ENCODE measurements around the gene BRCA1.
"Not testable (repeated sequence)": the region's sequence is repeated elsewhere in the genome, so short reads cannot be mapped to it uniquely, and the experiment has no call there.

Gene BRCA1

DNA sequence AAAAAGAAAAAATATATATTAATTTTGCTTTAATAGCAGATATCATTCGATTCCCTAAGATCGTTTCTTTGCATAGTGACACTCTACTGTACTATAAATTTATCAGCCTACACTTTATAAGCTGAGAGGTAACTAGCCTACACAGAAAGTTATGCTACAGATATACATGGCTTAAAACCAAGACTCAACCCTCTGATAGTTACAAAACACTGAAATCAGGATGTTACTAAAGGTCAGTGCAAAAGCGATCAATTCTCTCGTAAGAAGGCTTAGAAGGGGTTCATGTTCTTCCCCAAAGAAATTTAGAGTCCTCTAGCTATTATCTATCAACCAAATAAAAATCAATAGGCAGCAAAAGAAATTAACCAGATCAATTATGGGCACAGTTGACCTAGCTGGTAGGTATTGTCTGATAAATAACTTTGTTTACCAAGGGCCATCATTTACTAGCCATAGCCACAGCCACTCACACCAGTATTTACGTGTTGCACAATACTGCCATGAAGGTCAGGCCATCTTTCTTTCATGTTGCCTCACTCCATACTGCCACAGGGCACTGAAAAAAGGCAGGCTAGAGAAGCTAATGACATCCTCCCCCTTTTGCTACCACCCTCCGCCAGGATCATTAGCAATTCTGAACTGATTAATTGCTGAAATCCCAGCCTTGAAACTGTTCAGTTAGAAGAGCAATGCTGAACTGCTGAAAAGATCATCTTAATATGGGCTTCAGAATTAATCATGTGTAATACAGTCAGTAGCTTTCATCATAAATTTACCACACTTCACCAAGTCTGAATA lies 56.4 kb downstream of the BRCA1 start:
- no peak for DNase-seq

- DNase-seq: no peak
These were observed 62.1 kb downstream of the BRCA1 start for GRCh38 chr17:43062984-43063638.

DNA sequence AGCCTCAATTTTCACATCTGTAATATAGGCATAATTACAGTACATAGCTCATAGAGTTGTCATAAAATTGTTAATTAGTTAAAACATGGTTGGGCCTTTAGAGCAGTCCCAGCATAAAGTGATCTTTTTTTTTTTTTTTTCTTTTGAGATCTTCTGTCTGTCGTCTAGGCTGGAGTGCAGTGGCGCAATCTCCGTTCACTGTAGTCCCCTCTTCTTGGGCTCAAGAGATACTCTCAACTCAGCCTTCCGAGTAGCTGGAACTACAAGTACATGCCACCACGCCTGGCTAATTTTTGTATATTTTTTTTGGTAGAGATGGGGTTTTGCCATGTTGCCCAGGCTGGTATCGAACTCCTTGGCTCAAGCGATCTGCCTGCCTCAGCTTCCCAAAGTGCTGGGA lies 69.1 kb downstream of the BRCA1 start:
- no peak for DNase-seq

DNA sequence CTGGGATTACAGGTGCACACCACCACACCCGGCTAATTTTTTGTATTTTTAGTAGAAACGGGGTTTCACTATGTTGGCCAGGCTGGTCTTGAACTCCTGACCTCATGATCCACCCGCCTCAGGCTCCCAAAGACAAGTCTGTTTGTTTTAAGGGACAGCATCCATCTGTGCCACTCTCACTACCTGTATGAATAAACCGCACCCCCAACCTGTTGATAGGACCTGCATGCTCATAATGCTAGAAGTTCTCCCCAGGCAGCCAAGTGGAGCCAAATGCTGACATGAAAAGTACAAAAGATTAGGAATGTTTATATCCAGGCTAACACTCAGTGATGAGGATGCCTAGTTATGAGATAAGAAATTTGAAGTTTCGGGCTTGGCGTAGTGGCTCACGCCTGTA lies 72.2 kb downstream of the BRCA1 start:
- DNase-seq: not testable (repeated sequence)

DNA sequence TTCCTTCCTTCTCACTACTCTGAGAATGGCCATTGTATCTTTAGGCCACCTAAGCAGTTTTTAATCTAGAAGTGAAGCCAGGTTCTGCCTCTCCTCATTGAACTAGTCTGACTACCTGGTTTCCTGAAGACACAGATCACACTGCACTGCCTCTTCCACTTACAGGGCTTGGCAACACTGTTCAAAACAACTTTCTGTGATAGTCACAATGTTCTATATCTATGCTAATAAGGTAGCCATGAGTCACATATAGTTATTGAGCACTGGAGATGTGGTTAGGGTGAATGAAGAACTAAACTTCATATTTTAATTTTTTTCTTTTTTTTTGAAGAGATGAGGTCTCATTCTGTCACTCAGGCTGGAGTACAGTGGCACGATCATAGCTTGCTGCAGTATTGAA lies 73.2 kb downstream of the BRCA1 start:
- DNase-seq: no peak

DNA sequence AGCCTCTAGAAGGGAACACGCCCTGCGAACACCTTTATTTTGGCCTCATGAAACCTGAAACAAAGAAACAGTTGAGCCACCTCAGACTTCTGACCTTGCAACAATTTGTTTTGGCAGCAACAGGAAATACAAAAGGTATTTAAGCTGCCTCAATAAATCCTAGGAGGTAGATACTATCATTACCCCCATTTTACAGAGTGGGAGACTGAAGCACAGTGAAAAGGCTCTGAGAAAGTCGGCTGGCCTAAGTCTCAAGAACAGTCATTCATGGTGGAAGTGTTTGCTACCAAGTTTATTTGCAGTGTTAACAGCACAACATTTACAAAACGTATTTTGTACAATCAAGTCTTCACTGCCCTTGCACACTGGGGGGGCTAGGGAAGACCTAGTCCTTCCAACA lies 81.1 kb downstream of the BRCA1 start:
- DNase-seq: no peak

- no peak for DNase-seq
These were observed 81.9 kb downstream of the BRCA1 start for GRCh38 chr17:43043307-43043706.

DNA sequence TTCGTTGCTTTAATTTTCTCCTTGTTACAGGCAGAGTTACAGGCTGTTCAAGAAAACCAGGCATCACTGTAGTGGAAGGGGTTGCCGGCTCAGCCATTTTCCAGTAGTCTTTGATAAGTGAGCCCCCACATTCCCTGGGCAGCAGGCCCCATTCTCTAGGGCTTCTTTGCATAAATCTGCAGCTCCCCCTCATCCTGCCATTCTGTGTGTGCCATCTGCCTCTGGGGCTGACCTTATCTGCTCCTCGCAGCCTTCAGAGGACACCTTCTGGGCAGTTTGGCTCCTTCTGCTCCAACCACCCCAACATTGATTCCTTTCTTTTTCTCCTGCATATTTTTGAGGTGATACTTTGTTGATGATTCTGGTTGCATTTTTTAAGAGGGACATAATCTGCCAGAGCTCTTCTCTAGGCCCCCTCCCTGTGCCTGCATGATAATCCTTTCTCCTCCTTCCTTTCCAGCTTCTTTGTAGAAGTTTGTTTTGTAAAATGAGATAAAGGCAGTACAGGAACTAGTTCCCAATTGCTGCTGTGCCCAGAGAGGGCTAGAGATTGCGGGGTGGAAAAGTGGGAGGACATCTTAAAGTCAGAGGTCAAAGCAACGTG lies 83.0 kb downstream of the BRCA1 start:
- DNase-seq: no peak

- DNase-seq: no peak
These were observed 84.5 kb downstream of the BRCA1 start for GRCh38 chr17:43040655-43041054.

DNA sequence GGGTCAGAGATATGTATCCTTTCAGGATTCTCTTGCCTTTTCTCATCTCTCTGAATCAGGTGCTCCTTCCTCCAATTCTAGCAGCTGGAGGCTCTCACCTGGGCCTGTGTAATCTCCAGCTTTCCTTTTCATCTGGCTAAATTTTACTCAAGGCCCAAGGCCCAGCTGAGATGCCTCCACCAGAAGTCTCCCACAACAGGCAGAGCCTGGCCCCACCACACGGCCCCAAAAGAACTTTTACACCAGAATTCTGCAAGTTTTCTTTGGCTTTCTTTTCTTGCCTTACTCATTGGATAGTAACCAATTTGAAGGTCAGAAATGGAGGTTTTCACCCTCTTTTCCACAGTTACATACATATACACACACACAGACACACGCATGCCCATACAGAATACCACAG lies 85.5 kb downstream of the BRCA1 start:
- DNase-seq: no peak

DNA sequence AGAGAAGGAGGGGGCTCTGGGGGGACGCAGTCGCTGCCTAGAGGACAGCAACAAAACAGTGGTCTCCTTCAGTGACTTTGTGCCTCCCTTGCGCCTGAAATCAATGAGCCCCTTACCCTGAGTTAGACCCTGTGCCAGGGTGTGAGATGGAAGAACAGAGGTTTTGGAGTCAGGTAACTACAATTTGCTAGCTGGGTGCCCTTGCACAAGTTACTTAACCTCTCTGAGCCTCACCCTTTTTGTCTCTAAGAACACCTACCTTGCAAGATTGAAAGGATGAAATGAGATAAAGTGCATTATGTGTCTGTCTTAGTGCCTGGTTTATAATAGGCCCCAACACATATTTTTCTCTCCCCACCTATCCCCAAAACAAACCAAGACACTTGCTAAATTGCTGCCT lies 90.3 kb downstream of the BRCA1 start:
- DNase-seq: no peak

- DNase-seq: no peak
These were observed 90.9 kb downstream of the BRCA1 start for GRCh38 chr17:43033948-43034881.

GRCh38 chr17:43031666-43032065 lies 93.5 kb downstream of the BRCA1 start:
- DNase-seq: no peak

GRCh38 chr17:43030137-43030767 lies 94.9 kb downstream of the BRCA1 start:
- DNase-seq: no peak

DNA sequence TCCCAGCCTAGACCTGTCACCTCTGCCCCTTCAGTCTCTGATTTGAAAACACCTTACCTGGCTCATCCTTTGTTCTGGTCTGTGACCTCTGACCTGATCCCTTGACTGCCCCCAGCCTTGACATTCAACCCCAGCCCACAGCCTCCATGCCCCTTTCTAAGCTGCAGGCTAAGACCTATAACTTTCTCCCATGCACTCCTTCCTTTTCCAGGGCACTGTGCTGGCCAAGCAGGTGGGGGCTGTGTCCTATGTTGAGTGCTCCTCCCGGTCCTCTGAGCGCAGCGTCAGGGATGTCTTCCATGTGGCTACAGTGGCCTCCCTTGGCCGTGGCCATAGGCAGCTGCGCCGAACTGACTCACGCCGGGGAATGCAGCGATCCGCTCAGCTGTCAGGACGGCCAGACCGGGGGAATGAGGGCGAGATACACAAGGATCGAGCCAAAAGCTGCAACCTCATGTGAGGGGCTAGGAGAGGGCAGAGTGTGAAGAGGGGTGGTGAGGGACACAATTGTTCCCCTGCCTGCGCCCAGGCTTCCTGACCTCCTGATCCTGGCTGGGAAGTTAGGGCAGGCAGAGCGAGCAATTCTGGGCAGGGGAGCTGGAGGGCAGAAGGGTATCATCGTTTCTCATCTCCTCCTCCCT lies 96.8 kb downstream of the BRCA1 start:
- DNase-seq: no peak

DNA sequence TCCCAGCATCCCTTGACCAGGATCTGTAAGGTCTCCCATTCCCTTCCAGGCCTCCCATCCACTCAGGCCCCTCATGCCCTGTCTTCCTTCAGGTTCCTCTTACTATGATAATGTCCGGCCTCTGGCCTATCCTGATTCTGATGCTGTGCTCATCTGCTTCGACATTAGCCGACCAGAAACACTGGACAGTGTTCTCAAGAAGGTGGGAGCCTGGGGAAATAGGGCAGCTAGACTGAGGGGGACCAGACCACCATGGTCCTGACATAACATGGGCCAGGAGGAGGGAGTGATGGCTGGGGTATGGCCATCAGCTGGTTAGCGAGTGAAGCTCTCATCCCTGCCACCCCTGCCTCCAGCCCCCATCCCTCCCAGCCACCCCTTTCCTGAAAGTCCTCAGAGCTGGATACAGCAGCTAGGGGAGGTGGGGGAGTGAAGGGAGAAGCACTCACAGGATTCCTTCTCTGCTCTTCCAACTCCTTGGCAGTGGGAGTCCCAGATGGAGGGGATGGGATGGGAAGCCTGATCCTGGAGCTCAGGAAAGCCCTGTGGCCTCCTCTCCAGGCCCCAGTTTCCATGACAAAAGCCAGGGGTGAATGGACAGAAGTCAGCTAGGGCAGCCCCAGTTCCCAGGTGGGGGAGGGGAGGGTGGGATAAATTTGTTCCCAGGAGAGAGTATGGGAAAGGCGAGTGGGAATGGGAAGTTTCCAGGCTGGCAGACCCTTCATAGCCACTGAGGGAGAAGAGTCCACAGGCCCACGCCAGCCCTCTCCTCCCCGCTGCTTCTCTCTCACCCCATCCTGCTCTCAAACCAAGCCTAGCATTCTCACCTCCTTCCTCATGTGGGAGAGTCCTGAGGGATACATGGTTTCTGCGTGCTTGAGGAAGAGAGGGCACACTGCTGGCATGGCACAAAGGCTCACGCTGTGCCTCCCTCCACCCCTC lies 97.8 kb downstream of the BRCA1 start:
- no peak for DNase-seq

DNA sequence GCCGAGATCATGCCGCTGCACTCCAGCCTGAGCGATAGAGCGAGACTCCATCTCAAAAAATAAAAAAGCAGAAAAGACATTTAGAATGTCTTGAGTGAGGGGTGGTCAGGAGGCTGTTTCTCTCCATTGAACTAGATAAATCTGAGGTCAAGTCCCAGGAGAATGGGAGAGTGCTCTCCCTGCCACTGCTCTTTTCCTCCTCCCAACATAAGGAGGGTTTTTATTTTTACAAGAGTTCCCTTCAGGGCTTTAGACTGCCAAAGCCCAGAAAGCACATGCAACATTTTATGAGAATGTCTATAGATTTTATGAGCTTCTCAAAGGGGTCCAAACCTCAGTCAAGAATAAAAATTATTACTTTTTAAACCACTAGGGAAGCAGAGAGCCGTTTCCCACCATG lies 98.6 kb downstream of the BRCA1 start:
- DNase-seq: no peak

GRCh38 chr17:43025766-43026537 lies 99.2 kb downstream of the BRCA1 start:
- DNase-seq: no peak

- no peak for DNase-seq
These were observed 99.9 kb downstream of the BRCA1 start for GRCh38 chr17:43025290-43025657.
